Right cardiac atrium (tissue), 5 donors: ENCODE results near the gene OR51G2. TPM values are rescaled to one million over a fixed set of nuclear protein-coding genes. Genes with fewer than 3 reads are reported as not detected.

ENCODE experiments used
- ATAC-seq, 2 donors: fragments of 200-7000 bp; cut with Tn5 transposase; one replicate each; pipeline versions ENCODE4 v1.8.0 to v1.9.1; 2020; ENCODE audit warnings: moderate library complexity in 2 of 2, mild to moderate bottlenecking in 1 of 2
- DNase-seq, 3 donors: peaks; one replicate each; pipeline ENCODE4 v3.0.0-alpha.2; 2020
- H3K27ac ChIP-seq: one replicate; pipeline ENCODE4 v1.5.1; 2013; ENCODE audit warnings: mild to moderate bottlenecking, low read length, control low read depth, moderate library complexity
- H3K27me3 ChIP-seq: one replicate; pipeline ENCODE4 v1.6.1; 2013; ENCODE audit not compliant: control insufficient read depth, insufficient read depth
- H3K4me1 ChIP-seq: one replicate; pipeline ENCODE4 v1.6.1; 2013; ENCODE audit warnings: low read length; ENCODE audit not compliant: control insufficient read depth, insufficient read depth
- H3K4me3 ChIP-seq: one replicate; pipeline ENCODE4 v1.5.1; 2013; ENCODE audit warnings: low read length, control low read depth
- H3K9me3 ChIP-seq: one replicate; pipeline ENCODE4 v1.6.1; 2013; ENCODE audit warnings: low read length; ENCODE audit not compliant: control insufficient read depth
- WGBS: extraction: QIAGEN DNeasy Blood & Tissue Kit; methylation state at CpG from one replicate; pipeline ENCODE4 v1.1.7; 2013; 5-methylcytosine and 5-hydroxymethylcytosine counted together
- intact Hi-C, 4 donors: fragments of 100-400 bp; cut with DNase I; formaldehyde crosslinking; loops; one replicate each; pipeline versions ENCODE4 v1.11.0 to v1.14.0; 2022 to 2023
- polyA plus RNA-seq: library from polyadenylated mRNA; stranded (reverse); fragments of 200-250 nt; gene quantifications from one replicate; pipeline ENCODE4 v1.2.3, GENCODE V29; 2013
- total RNA-seq, 4 donors: library from RNA; stranded (reverse); fragmentation: NEBNext Ultra II Directional; extraction: Animal tissue kit (Norgen Biotek cat#: 25700); gene quantifications; one replicate each; pipeline ENCODE4 v1.2.1, GENCODE V29; 2021
- donor health status: healthy with polysubstance abuse.
- donor health status: DM: no; HTN: yes; CAD: no.
- donor health status: DM: no; HTN: no; CAD: no.
- donor health status: DM: no; HTN: yes; CAD: no; lungs with severe emphysema.
- donor health status: DM: yes; HTN: yes; CAD: no.

OR51G2 gene
- total and polyA plus RNA-seq, 5 donors = not detected

GRCh38 chr11:4865855-4866254 is 53.3 kb downstream of the OR51G2 start:
- 37% methylated on average over 1 of the region's 1 CpG for WGBS
- no peak for ATAC-seq
- no peaks in the 10 kb centered on the region for H3K9me3 ChIP-seq

DNA sequence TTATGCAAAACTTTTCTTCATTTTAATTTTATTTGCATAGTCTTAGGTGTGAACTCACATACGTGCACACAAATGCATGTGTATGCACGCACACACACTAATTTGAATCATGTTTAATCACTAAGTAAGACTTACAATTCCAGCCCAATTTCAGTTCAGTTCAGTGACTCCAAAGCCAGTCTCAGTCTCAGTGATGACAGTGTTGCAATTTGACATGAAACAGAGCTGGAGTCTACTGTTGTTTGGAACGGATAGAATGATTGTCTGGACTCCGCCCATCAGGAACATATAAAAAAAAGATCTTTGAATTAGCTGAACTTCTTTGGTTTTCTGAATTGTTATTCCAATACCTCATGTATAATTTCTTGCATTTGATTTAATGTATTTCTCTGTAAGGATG is 55.3 kb downstream of the OR51G2 start:
- DNase-seq (no peak), ATAC-seq (no peak)
- intact Hi-C loops = no loop called here
- H3K4me3 ChIP-seq = no peak overlapping the region
- no peaks in the 10 kb centered on the region for H3K4me1 ChIP-seq
- H3K9me3 ChIP-seq = no peaks in the 10 kb centered on the region
- no peaks in the 10 kb centered on the region for H3K27me3 ChIP-seq
- H3K27ac ChIP-seq = no peak overlapping the region
- WGBS = 41% methylated on average over 4 of the region's 4 CpGs

More at GRCh38 chr11:4865855-4866254, 53.3 kb downstream of the OR51G2 start:
- intact Hi-C loops = no loop called here
- no peaks in the 10 kb centered on the region for H3K27me3 ChIP-seq
- H3K4me3 ChIP-seq = no peak overlapping the region
- no peaks in the 10 kb centered on the region for H3K4me1 ChIP-seq
- no peak for DNase-seq
- no peak overlapping the region for H3K27ac ChIP-seq

Other genes starting within 250 kb of the OR51G2 start
- not detected for gene OR51E2, start 221.5 kb downstream of the OR51G2 start, total RNA-seq
- gene OR51E2, start 221.5 kb downstream of the OR51G2 start, polyA plus RNA-seq = 0.05 TPM
- gene MMP26, start 214.6 kb downstream of the OR51G2 start, total RNA-seq = not detected
- gene MMP26, start 214.6 kb downstream of the OR51G2 start, polyA plus RNA-seq = not detected
- not detected for gene OR51F1, start 149.4 kb downstream of the OR51G2 start, total RNA-seq
- not detected for gene OR51F1, start 149.4 kb downstream of the OR51G2 start, polyA plus RNA-seq
- gene OR52R1, start 115.0 kb downstream of the OR51G2 start, total RNA-seq = not detected
- not detected for gene OR52R1, start 115.0 kb downstream of the OR51G2 start, polyA plus RNA-seq
- gene OR51F2, start 98.0 kb downstream of the OR51G2 start, total RNA-seq = not detected
- gene OR51F2, start 98.0 kb downstream of the OR51G2 start, polyA plus RNA-seq = not detected
- gene OR51S1, start 70.1 kb downstream of the OR51G2 start, total RNA-seq = not detected
- gene OR51S1, start 70.1 kb downstream of the OR51G2 start, polyA plus RNA-seq = not detected
- not detected for gene OR51T1, start 37.5 kb downstream of the OR51G2 start, total RNA-seq
- gene OR51T1, start 37.5 kb downstream of the OR51G2 start, polyA plus RNA-seq = not detected
- not detected for gene OR51A7, start 15.6 kb downstream of the OR51G2 start, total RNA-seq
- gene OR51A7, start 15.6 kb downstream of the OR51G2 start, polyA plus RNA-seq = not detected
- gene OR51G1, start 5.0 kb upstream of the OR51G2 start, total RNA-seq = not detected
- gene OR51G1, start 5.0 kb upstream of the OR51G2 start, polyA plus RNA-seq = not detected
- gene OR51A4, start 28.3 kb upstream of the OR51G2 start, total RNA-seq = not detected
- not detected for gene OR51A4, start 28.3 kb upstream of the OR51G2 start, polyA plus RNA-seq
- not detected for gene OR51A2, start 36.4 kb upstream of the OR51G2 start, total RNA-seq
- gene OR51A2, start 36.4 kb upstream of the OR51G2 start, polyA plus RNA-seq = not detected
- not detected for gene OR51L1, start 75.5 kb upstream of the OR51G2 start, total RNA-seq
- gene OR51L1, start 75.5 kb upstream of the OR51G2 start, polyA plus RNA-seq = not detected
- not detected for gene OR52J3, start 127.2 kb upstream of the OR51G2 start, total RNA-seq
- gene OR52J3, start 127.2 kb upstream of the OR51G2 start, polyA plus RNA-seq = not detected
- gene OR52E2, start 140.3 kb upstream of the OR51G2 start, total RNA-seq = not detected
- gene OR52E2, start 140.3 kb upstream of the OR51G2 start, polyA plus RNA-seq = not detected
- not detected for gene OR52E1, start 150.2 kb upstream of the OR51G2 start, total RNA-seq
- gene OR52E1, start 150.2 kb upstream of the OR51G2 start, polyA plus RNA-seq = not detected
- not detected for gene OR52A5, start 219.0 kb upstream of the OR51G2 start, total RNA-seq
- gene OR52A5, start 219.0 kb upstream of the OR51G2 start, polyA plus RNA-seq = not detected
- not detected for gene OR52A1, start 235.4 kb upstream of the OR51G2 start, total RNA-seq
- gene OR52A1, start 235.4 kb upstream of the OR51G2 start, polyA plus RNA-seq = not detected